DOHH2 (cell line): ENCODE data around the gene PGR.

Experiments
- H3F3A ChIP-seq: fragments of 200-600 bp; sonication (generic), shearing (Covaris generic); 2 replicates; pipeline ENCODE4 v1.6.0; 2016; ENCODE audit warnings: antibody characterized with exemption, mild to moderate bottlenecking; ENCODE audit not compliant: control insufficient read depth, insufficient read depth
- H3K27ac ChIP-seq: fragments of 200-600 bp; sonication (generic); 2 replicates; pipeline ENCODE4 v1.5.1; 2014; ENCODE audit warnings: low read depth, mild to moderate bottlenecking, low read length, moderate library complexity
- H3K27me3 ChIP-seq: fragments of 200-600 bp; sonication (generic); 2 replicates; pipeline ENCODE4 v1.6.1; 2014; ENCODE audit warnings: mild to moderate bottlenecking, low read length, mixed read lengths; ENCODE audit not compliant: control insufficient read depth
- H3K36me3 ChIP-seq: fragments of 200-600 bp; sonication (generic); 2 replicates; pipeline ENCODE4 v1.6.1; 2014; ENCODE audit warnings: mild to moderate bottlenecking, low read length, moderate library complexity, mixed read lengths; ENCODE audit not compliant: control insufficient read depth
- H3K4me1 ChIP-seq: fragments of 200-600 bp; sonication (generic); 2 replicates; pipeline ENCODE4 v1.6.1; 2014; ENCODE audit warnings: mild to moderate bottlenecking, low read length, mixed read lengths; ENCODE audit not compliant: control insufficient read depth
- H3K4me2 ChIP-seq: fragments of 200-600 bp; sonication (generic); 2 replicates; pipeline ENCODE4 v1.6.0; 2014; ENCODE audit warnings: mild to moderate bottlenecking, low read length, moderate library complexity
- H3K4me3 ChIP-seq: fragments of 200-600 bp; sonication (generic); 2 replicates; pipeline ENCODE4 v1.5.1; 2014; ENCODE audit warnings: mild to moderate bottlenecking, low read length, mixed read lengths
- H3K79me2 ChIP-seq: fragments of 200-600 bp; sonication (generic); 2 replicates; pipeline ENCODE4 v1.6.1; 2014; ENCODE audit warnings: mild to moderate bottlenecking, low read length, mixed read lengths; ENCODE audit not compliant: control insufficient read depth
- H3K9me2 ChIP-seq: fragments of 200-600 bp; sonication (generic); replicated peaks from 2 replicates; pipeline ENCODE4 v1.6.1; 2014; ENCODE audit warnings: mild to moderate bottlenecking, low read length, mixed read lengths; ENCODE audit not compliant: control insufficient read depth
- H3K9me3 ChIP-seq: fragments of 200-600 bp; sonication (generic); 2 replicates; pipeline ENCODE4 v1.6.1; 2014; ENCODE audit warnings: antibody characterized with exemption, low read length, mixed read lengths; ENCODE audit not compliant: control insufficient read depth, insufficient read depth
- H4K20me1 ChIP-seq: fragments of 200-600 bp; sonication (generic); 2 replicates; pipeline ENCODE4 v1.6.0; 2014; ENCODE audit warnings: low read depth, mild to moderate bottlenecking, antibody characterized with exemption, low read length, moderate library complexity; ENCODE audit not compliant: control insufficient read depth, insufficient read depth
- EZH2phosphoT487 ChIP-seq: fragments of 200-600 bp; sonication (generic); IDR thresholded peaks from 2 replicates; pipeline ENCODE4 v1.6.1; 2017; ENCODE audit warnings: borderline replicate concordance, mild to moderate bottlenecking, antibody characterized with exemption, low read length, moderate library complexity, mixed read lengths
- TF ChIP-seq, protein P1 (sequence below): fragments of 200-600 bp; sonication (generic); IDR thresholded peaks from one replicate; pipeline ENCODE4 v1.5.1; 2014; ENCODE audit warnings: antibody characterized with exemption, mild to moderate bottlenecking, low read depth, low read length; ENCODE audit not compliant: poor library complexity, severe bottlenecking

Gene PGR

DNA sequence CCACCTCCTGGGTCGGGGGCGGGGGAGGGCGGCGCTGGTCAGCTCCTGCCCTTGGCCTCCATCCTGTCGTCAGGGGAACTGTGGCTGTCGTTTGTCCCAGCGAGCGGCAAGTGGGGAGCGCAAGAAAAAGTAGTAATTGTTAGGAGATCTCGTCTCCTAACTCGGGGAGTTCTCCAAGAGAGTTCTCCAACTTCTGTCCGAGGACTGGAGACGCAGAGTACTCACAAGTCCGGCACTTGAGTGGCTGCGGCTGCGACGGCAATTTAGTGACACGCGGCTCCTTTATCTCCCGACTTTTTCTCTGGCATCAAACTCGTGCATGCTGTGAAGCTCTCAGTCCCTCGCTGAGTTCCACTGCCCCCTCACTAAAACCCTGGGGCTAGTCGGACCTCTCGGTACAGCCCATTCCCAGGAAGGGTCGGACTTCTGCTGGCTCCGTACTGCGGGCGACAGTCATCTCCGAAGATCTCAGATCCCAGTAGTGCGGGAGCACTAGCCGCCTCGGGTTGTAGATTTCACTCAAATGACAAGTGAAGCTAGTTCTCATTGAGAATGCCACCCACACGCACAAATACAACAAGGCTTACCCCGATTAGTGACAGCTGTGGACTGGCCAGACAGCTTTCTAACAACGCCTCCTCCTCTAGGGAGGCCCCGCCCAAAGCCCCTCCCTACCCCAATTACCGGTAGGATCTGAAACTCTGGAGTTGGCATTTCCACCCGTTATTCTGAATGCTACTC lies at the start of gene PGR:
PGR (minus strand) TSS at position 611 of the 741 bp plus-strand sequence. CDS start 743 bp downstream, outside the sequence.
- Histone ChIP-seq H3K36me3 (no peaks in the 10 kb centered on the region), H3K4me2 (no peak within 1 kb of the TSS), H4K20me1 (no peaks in the 10 kb centered on the region), H3K79me2 (no peaks in the 10 kb centered on the region), H3K9me3 (no peaks in the 10 kb centered on the region; the same call in 1 of the 2 replicates), H3K27me3 (no peaks in the 10 kb centered on the region), H3K27ac (no peak within 1 kb of the TSS), H3K9me2 (no peaks in the 10 kb centered on the region), H3F3A (no peaks in the 10 kb centered on the region), H3K4me3 (no peak within 1 kb of the TSS), H3K4me1 (no peaks in the 10 kb centered on the region)
- TF ChIP-seq EZH2phosphoT487, result no peak
- TF ChIP-seq, protein P1, sequence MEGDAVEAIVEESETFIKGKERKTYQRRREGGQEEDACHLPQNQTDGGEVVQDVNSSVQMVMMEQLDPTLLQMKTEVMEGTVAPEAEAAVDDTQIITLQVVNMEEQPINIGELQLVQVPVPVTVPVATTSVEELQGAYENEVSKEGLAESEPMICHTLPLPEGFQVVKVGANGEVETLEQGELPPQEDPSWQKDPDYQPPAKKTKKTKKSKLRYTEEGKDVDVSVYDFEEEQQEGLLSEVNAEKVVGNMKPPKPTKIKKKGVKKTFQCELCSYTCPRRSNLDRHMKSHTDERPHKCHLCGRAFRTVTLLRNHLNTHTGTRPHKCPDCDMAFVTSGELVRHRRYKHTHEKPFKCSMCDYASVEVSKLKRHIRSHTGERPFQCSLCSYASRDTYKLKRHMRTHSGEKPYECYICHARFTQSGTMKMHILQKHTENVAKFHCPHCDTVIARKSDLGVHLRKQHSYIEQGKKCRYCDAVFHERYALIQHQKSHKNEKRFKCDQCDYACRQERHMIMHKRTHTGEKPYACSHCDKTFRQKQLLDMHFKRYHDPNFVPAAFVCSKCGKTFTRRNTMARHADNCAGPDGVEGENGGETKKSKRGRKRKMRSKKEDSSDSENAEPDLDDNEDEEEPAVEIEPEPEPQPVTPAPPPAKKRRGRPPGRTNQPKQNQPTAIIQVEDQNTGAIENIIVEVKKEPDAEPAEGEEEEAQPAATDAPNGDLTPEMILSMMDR, result no peak

GRCh38 chr11:101176381-101176780 lies 46.8 kb upstream of the PGR start:
- Histone ChIP-seq H3K4me2 (no peak overlapping the region), H3K27ac (no peak overlapping the region), H4K20me1 (no peaks in the 10 kb centered on the region), H3F3A (no peaks in the 10 kb centered on the region), H3K79me2 (no peaks in the 10 kb centered on the region), H3K4me1 (no peaks in the 10 kb centered on the region), H3K36me3 (no peaks in the 10 kb centered on the region), H3K27me3 (no peaks in the 10 kb centered on the region), H3K9me3 (no peaks in the 10 kb centered on the region), H3K9me2 (no peaks in the 10 kb centered on the region), H3K4me3 (no peak overlapping the region)
- no peak for TF ChIP-seq EZH2phosphoT487
- TF ChIP-seq, protein P1, result no peak

DNA sequence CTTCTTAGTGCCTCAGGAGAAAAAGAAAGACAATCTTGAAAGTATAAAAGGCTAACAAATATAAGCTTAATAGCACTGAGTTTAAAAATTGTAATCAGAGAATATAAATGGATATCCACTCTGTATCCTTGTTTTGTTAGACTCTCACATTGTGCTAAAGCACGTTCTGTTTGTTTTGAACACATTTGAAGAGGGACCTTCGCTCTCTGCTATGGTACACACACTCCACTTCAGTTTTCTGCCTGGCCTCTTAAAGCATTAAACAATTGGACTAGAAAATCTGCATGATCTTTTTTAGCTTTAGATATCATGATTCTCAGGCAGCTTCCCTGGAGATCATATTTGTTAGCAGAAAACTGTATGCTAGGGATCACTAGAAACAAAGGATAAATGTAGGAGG lies 40.3 kb upstream of the PGR start:
- TF ChIP-seq, protein P1, result no peak
- TF ChIP-seq EZH2phosphoT487, result no peak
- H3K4me1 ChIP-seq, result no peaks in the 10 kb centered on the region
- H3K27ac ChIP-seq, result no peak overlapping the region
- no peak overlapping the region for H3K4me2 ChIP-seq
- H3K36me3 ChIP-seq, result no peaks in the 10 kb centered on the region
- no peaks in the 10 kb centered on the region for H3K9me3 ChIP-seq
- H3F3A ChIP-seq, result no peaks in the 10 kb centered on the region
- H3K9me2 ChIP-seq, result no peaks in the 10 kb centered on the region
- H3K4me3 ChIP-seq, result no peak overlapping the region
- no peaks in the 10 kb centered on the region for H3K27me3 ChIP-seq
- H3K79me2 ChIP-seq, result no peaks in the 10 kb centered on the region
- no peaks in the 10 kb centered on the region for H4K20me1 ChIP-seq
